Smooth muscle cell of the pulmonary artery (primary cell): ENCODE measurements around the gene ATL1. TPM values are rescaled to one million over a fixed set of nuclear protein-coding genes. Genes with fewer than 3 reads are reported as not detected.

Experiments
- total RNA-seq: library from RNA; depleted of rRNA; stranded (reverse); fragments of >200 nt; gene quantifications from 2 replicates; pipeline ENCODE4 v1.2.3, GENCODE V29; 2014

Gene ATL1
- total RNA-seq = 4.0 and 6.0 TPM in 2 replicates

GRCh38 chr14:50559990-50560930 is at the start of gene ATL1:
ATL1 (plus strand) TSS chr14:50560145; CDS start chr14:50560266, 121 bp downstream.

GRCh38 chr14:50532502-50533240 is 27.3 kb upstream of the ATL1 start, which contains the start of gene MAP4K5:
MAP4K5 (minus strand) TSS chr14:50532569; CDS start chr14:50532049, 520 bp downstream.

GRCh38 chr14:50667996-50668825 is 108.3 kb downstream of the ATL1 start, which contains the start of gene SAV1:
SAV1 (minus strand) TSS chr14:50668306; CDS start chr14:50667967, 339 bp downstream.

Other genes with a start within 250 kb of the ATL1 start
- 4.3 and 4.8 TPM in 2 replicates for gene L2HGDH, start 247.9 kb upstream of the ATL1 start, total RNA-seq
- gene DMAC2L, start 247.8 kb upstream of the ATL1 start, total RNA-seq = 4.2 and 6.5 TPM in 2 replicates
- gene CDKL1, start 163.3 kb upstream of the ATL1 start, total RNA-seq = 5.7 and 30.3 TPM in 2 replicates
- 51.0 and 71.9 TPM in 2 replicates for gene MAP4K5, start 27.6 kb upstream of the ATL1 start, total RNA-seq
- gene SAV1, start 108.2 kb downstream of the ATL1 start, total RNA-seq = 22.9 and 26.7 TPM in 2 replicates